ENCODE measurements around the gene BMPR1B. TPM values are rescaled to one million over a fixed set of nuclear protein-coding genes. Genes with fewer than 3 reads are reported as not detected.

BMPR1B gene
- total RNA-seq, 2 experiments from 2014 or later = not detected

GRCh38 chr4:94741304-94741703 lies 16.5 kb upstream of the BMPR1B start:
- H3K27ac Mint-ChIP-seq = no peak overlapping the region
- no peaks in the 10 kb centered on the region for H3K36me3 ChIP-seq (ENCODE audit: insufficient read depth, low read length)
- H3K4me3 ChIP-seq (ENCODE audit: low read length) = no peak overlapping the region
- ChIA-PET CTCF (no interaction called here), POLR2A (no interaction called here)
- H3K27me3 ChIP-seq (ENCODE audit: control insufficient read depth in 1 of 2, insufficient read depth in 2 of 2, low read length in 2 of 2) = no peaks in the 10 kb centered on the region
- intact Hi-C loops (cut with DNase I, micrococcal nuclease) = no loop called here
- no peaks in the 10 kb centered on the region for H3K4me1 Mint-ChIP-seq (ENCODE audit: low read depth)
- ATAC-seq (ENCODE audit: poor library complexity) = no peak
- no peak for DNase-seq
- H3K27me3 Mint-ChIP-seq = peaks cover 9% of the 10 kb centered on the region
- no peaks in the 10 kb centered on the region for H3K9me3 ChIP-seq (ENCODE audit: control insufficient read depth in 1 of 2, insufficient read depth in 1 of 2, low read length in 2 of 2)
- no peak overlapping the region for H3K4me3 Mint-ChIP-seq
- TF ChIP-seq CTCF (IDR thresholded peaks at IDR 0.05) = no peak
- H3K4me1 ChIP-seq (ENCODE audit: insufficient read depth, low read length) = no peaks in the 10 kb centered on the region
- no peaks in the 10 kb centered on the region for H3K36me3 Mint-ChIP-seq (ENCODE audit: low read depth)
- no peak overlapping the region for H3K27ac ChIP-seq (ENCODE audit: low read depth in 1 of 2, low read length in 2 of 2)
- H3K9me3 Mint-ChIP-seq = no peaks in the 10 kb centered on the region

- H3K4me3 Mint-ChIP-seq = no peak overlapping the region
- ChIA-PET CTCF (no interaction called here), POLR2A (no interaction called here)
- Histone ChIP-seq H3K9me3 (ENCODE audit: control insufficient read depth in 1 of 2, insufficient read depth in 1 of 2, low read length in 2 of 2) (no peaks in the 10 kb centered on the region), H3K4me1 (ENCODE audit: insufficient read depth, low read length) (no peaks in the 10 kb centered on the region), H3K27ac (ENCODE audit: low read depth in 1 of 2, low read length in 2 of 2) (no peak overlapping the region), H3K27me3 (ENCODE audit: control insufficient read depth in 1 of 2, insufficient read depth in 2 of 2, low read length in 2 of 2) (no peaks in the 10 kb centered on the region), H3K4me3 (ENCODE audit: low read length) (no peak overlapping the region), H3K36me3 (ENCODE audit: insufficient read depth, low read length) (no peaks in the 10 kb centered on the region)
- intact Hi-C loops (cut with DNase I, micrococcal nuclease) = no loop called here
- peaks cover 9% of the 10 kb centered on the region for H3K27me3 Mint-ChIP-seq
- TF ChIP-seq CTCF (IDR thresholded peaks at IDR 0.05) = no peak
- DNase-seq (no peak), ATAC-seq (ENCODE audit: poor library complexity) (no peak)
- no peaks in the 10 kb centered on the region for H3K9me3 Mint-ChIP-seq
- H3K4me1 Mint-ChIP-seq (ENCODE audit: low read depth) = no peaks in the 10 kb centered on the region
- no peaks in the 10 kb centered on the region for H3K36me3 Mint-ChIP-seq (ENCODE audit: low read depth)
- no peak overlapping the region for H3K27ac Mint-ChIP-seq
Observed at GRCh38 chr4:94743838-94744237, 13.9 kb upstream of the BMPR1B start.

- H3K4me3 Mint-ChIP-seq = no peak overlapping the region
- DNase-seq = no peak
- H3K36me3 Mint-ChIP-seq (ENCODE audit: low read depth) = no peaks in the 10 kb centered on the region
- intact Hi-C loops (cut with DNase I, micrococcal nuclease) = no loop called here
- H3K4me3 ChIP-seq (ENCODE audit: low read length) = no peak overlapping the region
- H3K27me3 ChIP-seq (ENCODE audit: control insufficient read depth in 1 of 2, insufficient read depth in 2 of 2, low read length in 2 of 2) = no peaks in the 10 kb centered on the region
- POLR2A ChIA-PET = no interaction called here
- H3K27ac ChIP-seq (ENCODE audit: low read depth in 1 of 2, low read length in 2 of 2) = no peak overlapping the region
- H3K4me1 Mint-ChIP-seq (ENCODE audit: low read depth) = no peaks in the 10 kb centered on the region
- TF ChIP-seq CTCF (IDR thresholded peaks at IDR 0.05) = no peak
- no peaks in the 10 kb centered on the region for H3K4me1 ChIP-seq (ENCODE audit: insufficient read depth, low read length)
- H3K9me3 Mint-ChIP-seq = no peaks in the 10 kb centered on the region
- no peak overlapping the region for H3K27ac Mint-ChIP-seq
- H3K36me3 ChIP-seq (ENCODE audit: insufficient read depth, low read length) = no peaks in the 10 kb centered on the region
- no peak for ATAC-seq (ENCODE audit: poor library complexity)
- peaks cover 9% of the 10 kb centered on the region for H3K27me3 Mint-ChIP-seq
- H3K9me3 ChIP-seq (ENCODE audit: control insufficient read depth in 1 of 2, insufficient read depth in 1 of 2, low read length in 2 of 2) = no peaks in the 10 kb centered on the region
- CTCF ChIA-PET = no interaction called here
Observed at GRCh38 chr4:94744850-94745249, 12.9 kb upstream of the BMPR1B start.
